SK-N-SH treated with all-trans-retinoic acid at 6 μM for 48 hours (cell line): ENCODE results near the gene TCERG1L.

ENCODE experiments used
- ARNTL ChIP-seq: fragments of 450-650 bp; formaldehyde crosslinking; IDR thresholded peaks from 2 replicates; pipeline ENCODE4 v1.5.0; 2020; ENCODE audit warnings: low read depth, mild to moderate bottlenecking, moderate library complexity, borderline replicate concordance
- OSR1 ChIP-seq: fragments of 250-450 bp; sonication (Bioruptor Pico); IDR thresholded peaks from 2 replicates; pipeline ENCODE4 v1.8.0; 2022; ENCODE audit warnings: moderate library complexity, mild to moderate bottlenecking, inconsistent platforms
- PPARA ChIP-seq: fragments of 250-450 bp; sonication (Bioruptor Pico); IDR thresholded peaks from 2 replicates; pipeline ENCODE4 v1.5.0; 2020; ENCODE audit warnings: mild to moderate bottlenecking, borderline replicate concordance
- RARB ChIP-seq: fragments of 250-450 bp; sonication (Bioruptor Pico); IDR thresholded peaks from 2 replicates; pipeline ENCODE4 v1.8.0; 2021; ENCODE audit warnings: mild to moderate bottlenecking, moderate library complexity
- ZC3H10 ChIP-seq: fragments of 250-450 bp; sonication (Bioruptor Pico); IDR thresholded peaks from 2 replicates; pipeline ENCODE4 v1.5.1; 2021; ENCODE audit warnings: mild to moderate bottlenecking, moderate library complexity
- ZFP30 ChIP-seq: fragments of 450-650 bp; formaldehyde crosslinking; IDR thresholded peaks from 2 replicates; pipeline ENCODE4 v1.5.0; 2022; ENCODE audit warnings: mild to moderate bottlenecking, moderate library complexity
- ZNF565 ChIP-seq: fragments of 450-650 bp; formaldehyde crosslinking; conservative IDR thresholded peaks from 2 replicates; pipeline ENCODE4 v1.5.0; 2020; ENCODE audit warnings: low read depth, mild to moderate bottlenecking, moderate library complexity
- ZNF70 ChIP-seq: fragments of 450-650 bp; formaldehyde crosslinking; IDR thresholded peaks from 2 replicates; pipeline ENCODE4 v1.5.0; 2020; ENCODE audit warnings: mild to moderate bottlenecking, moderate library complexity
- TF ChIP-seq, protein P1 (sequence below): fragments of 250-450 bp; sonication (Bioruptor Pico); IDR thresholded peaks from 2 replicates; pipeline ENCODE4 v1.8.0; 2020; ENCODE audit warnings: mild to moderate bottlenecking, moderate library complexity, borderline replicate concordance

DNA sequence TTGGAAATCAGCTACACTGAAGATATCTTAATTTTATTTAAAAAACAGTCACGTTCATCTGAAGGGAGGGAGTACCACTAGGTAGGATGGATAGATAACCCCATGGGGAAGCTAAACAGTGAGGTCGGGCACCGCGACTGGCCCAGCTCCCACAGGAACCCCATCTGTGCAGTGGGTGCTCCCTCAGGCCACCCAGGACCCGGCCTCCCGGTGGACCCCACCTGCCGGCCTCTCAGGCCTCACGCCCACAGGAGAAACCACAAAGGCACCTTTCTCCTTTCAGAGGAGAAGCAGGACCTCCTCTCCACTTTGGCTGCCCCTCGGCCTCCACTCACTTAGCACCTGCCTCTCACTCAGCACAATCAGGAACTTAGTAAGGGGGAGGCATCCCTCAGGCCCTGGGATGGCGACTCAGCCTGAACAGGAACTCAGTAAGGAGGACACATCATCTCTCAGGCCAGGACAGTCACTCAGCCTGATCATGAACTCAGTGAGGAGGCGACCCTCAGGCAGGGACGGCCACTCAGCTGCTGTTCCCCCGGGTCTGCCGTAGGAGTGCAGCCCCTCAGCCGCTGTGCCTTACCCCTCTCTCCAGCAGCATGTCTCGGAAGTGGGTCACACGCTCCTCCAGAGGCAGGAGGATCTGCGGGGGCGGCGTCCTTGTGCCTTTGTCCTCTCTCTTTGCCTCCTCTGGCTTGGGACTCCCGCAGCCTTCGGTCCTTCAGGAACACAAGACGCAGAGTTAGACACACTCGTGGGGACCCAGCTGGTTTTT lies 195.1 kb downstream of the TCERG1L start:
- no peak for TF ChIP-seq ZNF565 (CRISPR knock-in tag)
- TF ChIP-seq ZFP30, result no peak
- no peak for TF ChIP-seq ARNTL (CRISPR knock-in tag)
- TF ChIP-seq ZNF70 (CRISPR knock-in tag), result no peak
- TF ChIP-seq ZC3H10 (CRISPR knock-in tag), result no peak
- TF ChIP-seq RARB, result no peak
- no peak for TF ChIP-seq OSR1 (CRISPR knock-in tag)
- no peak for TF ChIP-seq PPARA
- TF ChIP-seq, protein P1, sequence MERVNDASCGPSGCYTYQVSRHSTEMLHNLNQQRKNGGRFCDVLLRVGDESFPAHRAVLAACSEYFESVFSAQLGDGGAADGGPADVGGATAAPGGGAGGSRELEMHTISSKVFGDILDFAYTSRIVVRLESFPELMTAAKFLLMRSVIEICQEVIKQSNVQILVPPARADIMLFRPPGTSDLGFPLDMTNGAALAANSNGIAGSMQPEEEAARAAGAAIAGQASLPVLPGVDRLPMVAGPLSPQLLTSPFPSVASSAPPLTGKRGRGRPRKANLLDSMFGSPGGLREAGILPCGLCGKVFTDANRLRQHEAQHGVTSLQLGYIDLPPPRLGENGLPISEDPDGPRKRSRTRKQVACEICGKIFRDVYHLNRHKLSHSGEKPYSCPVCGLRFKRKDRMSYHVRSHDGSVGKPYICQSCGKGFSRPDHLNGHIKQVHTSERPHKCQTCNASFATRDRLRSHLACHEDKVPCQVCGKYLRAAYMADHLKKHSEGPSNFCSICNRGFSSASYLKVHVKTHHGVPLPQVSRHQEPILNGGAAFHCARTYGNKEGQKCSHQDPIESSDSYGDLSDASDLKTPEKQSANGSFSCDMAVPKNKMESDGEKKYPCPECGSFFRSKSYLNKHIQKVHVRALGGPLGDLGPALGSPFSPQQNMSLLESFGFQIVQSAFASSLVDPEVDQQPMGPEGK, result no peak
